GM12878 (cell line): Measurements from ENCODE around the gene EIF3D.

Experiments used
- EZH2 ChIP-seq: IDR thresholded peaks from 2 replicates; pipeline ENCODE4 v1.6.1; 2012; ENCODE audit warnings: low read depth, mild to moderate bottlenecking, control low read depth, inconsistent platforms, low read length, borderline replicate concordance; ENCODE audit not compliant: control insufficient read depth
- KLF5 ChIP-seq: fragments of 450-650 bp; IDR thresholded peaks from 2 replicates; pipeline ENCODE4 v1.6.1; 2014; ENCODE audit warnings: mild to moderate bottlenecking; ENCODE audit not compliant: partially characterized antibody
- TBL1XR1 ChIP-seq: IDR thresholded peaks from 2 replicates; pipeline ENCODE4 v1.6.1; 2012; ENCODE audit warnings: low read depth, low read length, improper control_type of control experiment
- YBX1 ChIP-seq: fragments of 450-650 bp; IDR thresholded peaks from 2 replicates; pipeline ENCODE4 v1.6.1; 2016; ENCODE audit warnings: antibody characterized with exemption
- TF ChIP-seq, protein P1 (sequence below): IDR thresholded peaks from 2 replicates; pipeline ENCODE4 v1.6.1; 2011; ENCODE audit warnings: low read depth, low read length, improper control_type of control experiment, borderline replicate concordance

DNA sequence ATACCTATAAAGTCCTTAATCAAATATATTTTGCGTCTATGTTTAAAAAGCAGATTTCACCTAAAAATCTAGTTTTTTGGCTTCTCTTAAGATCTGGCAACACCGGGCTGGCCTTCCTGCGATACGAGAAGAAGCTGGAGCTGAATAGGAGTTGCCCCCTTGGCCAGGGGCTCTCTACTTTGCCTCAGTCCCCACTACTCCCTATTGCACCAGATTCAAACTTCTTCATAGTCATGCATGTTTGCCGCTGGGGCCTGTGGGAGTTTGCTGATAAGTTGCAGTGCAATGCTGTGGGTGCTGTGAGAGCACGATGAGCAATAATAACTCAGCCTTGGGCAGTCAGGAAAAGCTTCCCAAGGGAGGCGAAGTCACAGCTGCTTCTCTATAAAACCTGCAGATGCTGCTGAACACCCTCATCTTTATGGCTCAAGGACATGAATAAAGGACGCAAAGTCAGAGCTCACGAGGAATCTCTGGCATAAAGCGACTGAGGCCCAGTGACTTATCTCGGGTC, 15.2 kb upstream of the EIF3D start:
- TF ChIP-seq, protein P1, sequence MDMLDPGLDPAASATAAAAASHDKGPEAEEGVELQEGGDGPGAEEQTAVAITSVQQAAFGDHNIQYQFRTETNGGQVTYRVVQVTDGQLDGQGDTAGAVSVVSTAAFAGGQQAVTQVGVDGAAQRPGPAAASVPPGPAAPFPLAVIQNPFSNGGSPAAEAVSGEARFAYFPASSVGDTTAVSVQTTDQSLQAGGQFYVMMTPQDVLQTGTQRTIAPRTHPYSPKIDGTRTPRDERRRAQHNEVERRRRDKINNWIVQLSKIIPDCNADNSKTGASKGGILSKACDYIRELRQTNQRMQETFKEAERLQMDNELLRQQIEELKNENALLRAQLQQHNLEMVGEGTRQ, result no peak
- TF ChIP-seq YBX1 (no peak), TBL1XR1 (no peak), KLF5 (no peak), EZH2 (no peak)
